K562 (cell line): ENCODE results near the gene MTO1. TPM values are rescaled to one million over a fixed set of nuclear protein-coding genes. Genes with fewer than 3 reads are reported as not detected.

ENCODE experiments used
- CBX8 ChIP-seq: fragments of 200-600 bp; sonication (generic); IDR thresholded peaks from 2 replicates; pipeline ENCODE4 v1.6.1; 2012; ENCODE audit warnings: borderline replicate concordance, mixed run types, low read depth, mild to moderate bottlenecking, moderate library complexity, mixed read lengths, low read length, control low read depth, inconsistent platforms; ENCODE audit not compliant: poor library complexity, severe bottlenecking; ENCODE audit errors: extremely low read depth
- GABPA ChIP-seq: fragments of 200-800 bp; sonication (Bioruptor generic); conservative IDR thresholded peaks from 2 replicates; pipeline ENCODE4 v1.6.1; 2016; ENCODE audit warnings: low read depth, missing genetic modification characterization, missing compliant biosample characterization
- ILK ChIP-seq: fragments of 450-650 bp; IDR thresholded peaks from 2 replicates; pipeline ENCODE4 v1.6.1; 2016; ENCODE audit warnings: missing genetic modification characterization, low read depth, mild to moderate bottlenecking, missing compliant biosample characterization, moderate library complexity, borderline replicate concordance
- JUND ChIP-seq, 2 experiments: IDR thresholded peaks; 2 replicates in 1 of 2; 3 replicates in 1 of 2; pipeline ENCODE4 v1.6.1; 2011; ENCODE audit warnings: borderline replicate concordance in 2 of 2, low read depth in 2 of 2, low read length in 2 of 2, improper control_type of control experiment in 1 of 2, missing biosample characterization in 1 of 2, missing genetic modification characterization in 1 of 2, missing genetic modification reagents in 1 of 2
- LARP7 ChIP-seq: fragments of 450-650 bp; IDR thresholded peaks from 2 replicates; pipeline ENCODE4 v1.6.1; 2016
- PML ChIP-seq: IDR thresholded peaks from 2 replicates; pipeline ENCODE4 v1.6.1; 2012; ENCODE audit warnings: low read length, inconsistent platforms
- POLR2A ChIP-seq: fragments of 450-650 bp; conservative IDR thresholded peaks from 2 replicates; pipeline ENCODE4 v1.6.1; 2016
- RAD51 ChIP-seq: fragments of 450-650 bp; IDR thresholded peaks from 2 replicates; pipeline ENCODE4 v1.7.1; 2016; ENCODE audit warnings: low read depth, mild to moderate bottlenecking, borderline replicate concordance
- SPI1 ChIP-seq: IDR thresholded peaks from 2 replicates; pipeline ENCODE4 v1.6.1; 2011; ENCODE audit warnings: low read depth, low read length, control low read depth, borderline replicate concordance
- SREBF2 ChIP-seq: sonication (generic); formaldehyde crosslinking; IDR thresholded peaks from 2 replicates; pipeline ENCODE4 v1.4.0; 2020; ENCODE audit warnings: mild to moderate bottlenecking, missing genetic modification reagents
- TAF1 ChIP-seq: IDR thresholded peaks from 2 replicates; pipeline ENCODE4 v1.6.1; 2011; ENCODE audit warnings: mild to moderate bottlenecking, low read length, moderate library complexity; ENCODE audit not compliant: insufficient read depth, control insufficient read depth, severe bottlenecking; ENCODE audit errors: extremely low read depth
- ZNF316 ChIP-seq: fragments of 450-650 bp; IDR thresholded peaks from 2 replicates; pipeline ENCODE4 v1.6.1; 2016
- polyA plus RNA-seq, 8 experiments: library from polyadenylated mRNA; depleted of rRNA in 4 of 8; stranded (reverse) in 5 of 8; unstranded in 3 of 8; fragments of >200 nt; fragmentation: Nextera tagmentation in 2 of 8; fragmentation: Illumina TruSeq in 1 of 8; extraction: Ambion mirVana in 2 of 8; extraction: Trizol in 1 of 8; gene quantifications; 2 replicates each; pipeline versions ENCODE4 v1.2.1 to v1.2.3, GENCODE V29; 2011 to 2014; ENCODE audit warnings: inconsistent platforms in 1 of 8, missing spikeins in 1 of 8
- total RNA-seq, 7 experiments: library from RNA; depleted of rRNA in 6 of 7; stranded (reverse); fragments of >200 nt in 6 of 7; fragmentation: Illumina TruSeq in 2 of 7; extraction: Trizol in 2 of 7; gene quantifications; 2 replicates each; pipeline versions ENCODE4 v1.2.1 to v1.2.3, GENCODE V29; 2011 to 2021; ENCODE audit warnings: low replicate concordance in 1 of 7
- TF ChIP-seq, protein P1 (sequence below): fragments of 450-650 bp; IDR thresholded peaks from 2 replicates; pipeline ENCODE4 v1.6.1; 2014; ENCODE audit warnings: low read depth, mild to moderate bottlenecking, moderate library complexity, borderline replicate concordance
- TF ChIP-seq, protein P2 (sequence below): fragments of 200-800 bp; sonication (Bioruptor generic); IDR thresholded peaks from 2 replicates; pipeline ENCODE4 v1.6.1; 2017; ENCODE audit warnings: missing genetic modification characterization, missing compliant biosample characterization
- TF ChIP-seq, protein P3 (sequence below), 2 experiments: fragments of 450-650 bp; formaldehyde crosslinking in 1 of 2; IDR thresholded peaks; 2 replicates each; pipeline versions ENCODE4 v1.4.0 to v1.6.1; 2014 to 2020; ENCODE audit warnings: mild to moderate bottlenecking in 2 of 2, borderline replicate concordance in 1 of 2, low read depth in 1 of 2

Gene MTO1
- total and polyA plus RNA-seq, 9 of the 15 experiments (the other 6 are each of a cell fraction or from before 2014, with no cell fraction given), result 33.4 to 62.3 (median 50.6) TPM

DNA sequence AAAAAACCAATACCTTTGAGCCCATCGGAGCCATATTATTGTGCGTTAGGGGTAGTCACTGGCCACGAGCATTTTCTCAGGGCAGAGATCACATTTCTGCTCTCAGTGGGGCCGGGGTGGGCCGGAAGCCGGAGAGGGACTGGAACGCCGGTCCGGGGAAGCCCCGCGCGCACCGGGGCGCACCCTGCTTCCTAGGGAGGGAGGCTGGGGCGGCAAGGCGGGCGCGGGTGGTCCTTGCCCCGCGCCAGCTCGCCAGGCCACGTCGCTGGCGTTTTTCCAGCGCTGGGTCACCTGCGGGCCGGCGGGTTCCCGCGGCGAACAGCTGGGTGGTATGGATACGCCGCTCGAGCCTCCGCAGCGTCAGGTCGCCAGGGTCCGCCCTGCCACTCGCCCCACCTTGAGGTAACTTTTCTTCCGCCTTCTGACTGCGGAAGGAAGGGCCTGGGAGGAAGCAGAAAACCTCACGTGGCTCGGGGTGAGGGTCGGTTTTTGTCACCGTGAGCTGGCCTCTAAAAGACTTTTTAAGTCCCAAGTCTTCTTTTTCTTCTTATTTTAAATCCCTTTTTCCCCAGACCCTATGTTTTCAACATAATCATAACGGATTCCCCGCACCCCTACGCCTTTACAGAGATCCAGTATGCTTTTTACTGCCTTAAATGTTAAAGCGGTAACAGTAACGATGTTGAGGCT lies 62.0 kb downstream of the MTO1 start (continued):
- 0 out of 2 replicates have a peak, but pooled peaks have one; percentile 39 for TF ChIP-seq ZNF316
- TF ChIP-seq JUND (IDR thresholded peaks at IDR 0.05; ENCODE audit: borderline replicate concordance, low read depth, low read length), result no peak
- TF ChIP-seq JUND (tag; IDR thresholded peaks at IDR 0.05; ENCODE audit: borderline replicate concordance, low read depth, low read length), result no peak; the same call in 2 of the 3 replicates
- TF ChIP-seq, protein P1, sequence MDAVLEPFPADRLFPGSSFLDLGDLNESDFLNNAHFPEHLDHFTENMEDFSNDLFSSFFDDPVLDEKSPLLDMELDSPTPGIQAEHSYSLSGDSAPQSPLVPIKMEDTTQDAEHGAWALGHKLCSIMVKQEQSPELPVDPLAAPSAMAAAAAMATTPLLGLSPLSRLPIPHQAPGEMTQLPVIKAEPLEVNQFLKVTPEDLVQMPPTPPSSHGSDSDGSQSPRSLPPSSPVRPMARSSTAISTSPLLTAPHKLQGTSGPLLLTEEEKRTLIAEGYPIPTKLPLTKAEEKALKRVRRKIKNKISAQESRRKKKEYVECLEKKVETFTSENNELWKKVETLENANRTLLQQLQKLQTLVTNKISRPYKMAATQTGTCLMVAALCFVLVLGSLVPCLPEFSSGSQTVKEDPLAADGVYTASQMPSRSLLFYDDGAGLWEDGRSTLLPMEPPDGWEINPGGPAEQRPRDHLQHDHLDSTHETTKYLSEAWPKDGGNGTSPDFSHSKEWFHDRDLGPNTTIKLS, result no peak
- no peak for TF ChIP-seq CBX8
- TF ChIP-seq RAD51, result peak; percentile 68; the same call in 1 of the 2 replicates
- no peak for TF ChIP-seq ILK (tag)
- peak; percentile 77 for TF ChIP-seq GABPA
- TF ChIP-seq, protein P2, sequence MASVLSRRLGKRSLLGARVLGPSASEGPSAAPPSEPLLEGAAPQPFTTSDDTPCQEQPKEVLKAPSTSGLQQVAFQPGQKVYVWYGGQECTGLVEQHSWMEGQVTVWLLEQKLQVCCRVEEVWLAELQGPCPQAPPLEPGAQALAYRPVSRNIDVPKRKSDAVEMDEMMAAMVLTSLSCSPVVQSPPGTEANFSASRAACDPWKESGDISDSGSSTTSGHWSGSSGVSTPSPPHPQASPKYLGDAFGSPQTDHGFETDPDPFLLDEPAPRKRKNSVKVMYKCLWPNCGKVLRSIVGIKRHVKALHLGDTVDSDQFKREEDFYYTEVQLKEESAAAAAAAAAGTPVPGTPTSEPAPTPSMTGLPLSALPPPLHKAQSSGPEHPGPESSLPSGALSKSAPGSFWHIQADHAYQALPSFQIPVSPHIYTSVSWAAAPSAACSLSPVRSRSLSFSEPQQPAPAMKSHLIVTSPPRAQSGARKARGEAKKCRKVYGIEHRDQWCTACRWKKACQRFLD (CRISPR knock-in tag), result no peak
- TF ChIP-seq POLR2A, result peak; percentile 92
- TF ChIP-seq, protein P3, sequence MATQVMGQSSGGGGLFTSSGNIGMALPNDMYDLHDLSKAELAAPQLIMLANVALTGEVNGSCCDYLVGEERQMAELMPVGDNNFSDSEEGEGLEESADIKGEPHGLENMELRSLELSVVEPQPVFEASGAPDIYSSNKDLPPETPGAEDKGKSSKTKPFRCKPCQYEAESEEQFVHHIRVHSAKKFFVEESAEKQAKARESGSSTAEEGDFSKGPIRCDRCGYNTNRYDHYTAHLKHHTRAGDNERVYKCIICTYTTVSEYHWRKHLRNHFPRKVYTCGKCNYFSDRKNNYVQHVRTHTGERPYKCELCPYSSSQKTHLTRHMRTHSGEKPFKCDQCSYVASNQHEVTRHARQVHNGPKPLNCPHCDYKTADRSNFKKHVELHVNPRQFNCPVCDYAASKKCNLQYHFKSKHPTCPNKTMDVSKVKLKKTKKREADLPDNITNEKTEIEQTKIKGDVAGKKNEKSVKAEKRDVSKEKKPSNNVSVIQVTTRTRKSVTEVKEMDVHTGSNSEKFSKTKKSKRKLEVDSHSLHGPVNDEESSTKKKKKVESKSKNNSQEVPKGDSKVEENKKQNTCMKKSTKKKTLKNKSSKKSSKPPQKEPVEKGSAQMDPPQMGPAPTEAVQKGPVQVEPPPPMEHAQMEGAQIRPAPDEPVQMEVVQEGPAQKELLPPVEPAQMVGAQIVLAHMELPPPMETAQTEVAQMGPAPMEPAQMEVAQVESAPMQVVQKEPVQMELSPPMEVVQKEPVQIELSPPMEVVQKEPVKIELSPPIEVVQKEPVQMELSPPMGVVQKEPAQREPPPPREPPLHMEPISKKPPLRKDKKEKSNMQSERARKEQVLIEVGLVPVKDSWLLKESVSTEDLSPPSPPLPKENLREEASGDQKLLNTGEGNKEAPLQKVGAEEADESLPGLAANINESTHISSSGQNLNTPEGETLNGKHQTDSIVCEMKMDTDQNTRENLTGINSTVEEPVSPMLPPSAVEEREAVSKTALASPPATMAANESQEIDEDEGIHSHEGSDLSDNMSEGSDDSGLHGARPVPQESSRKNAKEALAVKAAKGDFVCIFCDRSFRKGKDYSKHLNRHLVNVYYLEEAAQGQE (IDR thresholded peaks at IDR 0.05; ENCODE audit: borderline replicate concordance), result no peak; the same call in 1 of the 2 replicates
- TF ChIP-seq, protein P3 (CRISPR knock-in tag; IDR thresholded peaks at IDR 0.05; ENCODE audit: low read depth), result no peak
- peak; percentile 77 for TF ChIP-seq TAF1
- peak; percentile 67; the same call in 1 of the 2 replicates for TF ChIP-seq PML
- TF ChIP-seq SPI1, result peak; percentile 71
- no peak for TF ChIP-seq SREBF2 (CRISPR knock-in tag)
- TF ChIP-seq LARP7, result no peak
